GM21528 (cell line): ENCODE data around the gene TUBA1A.
A peak's percentile ranks its signal among the peaks of the same experiment; 100 is the strongest.
"Not testable (repeated sequence)": the region's sequence is repeated elsewhere in the genome, so short reads cannot be mapped to it uniquely, and the experiment has no call there.

Experiments
- ATAC-seq: cut with Tn5 transposase; IDR thresholded peaks from one replicate; pipeline ENCODE4 v1.9.1; 2021; ENCODE audit warnings: mild to moderate bottlenecking, moderate library complexity; ENCODE audit not compliant: unreplicated experiment, low FRiP score

Gene TUBA1A

GRCh38 chr12:49201595-49202295, 12.9 kb upstream of the TUBA1A start:
- ATAC-seq = no peak

- ATAC-seq = no peak
Observed at GRCh38 chr12:49200919-49201594, 12.2 kb upstream of the TUBA1A start.

GRCh38 chr12:49198431-49199155, 9.7 kb upstream of the TUBA1A start:
- no peak for ATAC-seq

- no peak for ATAC-seq
Observed at GRCh38 chr12:49197256-49197655, 8.4 kb upstream of the TUBA1A start.

- ATAC-seq = no peak
Observed at GRCh38 chr12:49195736-49196135, 6.9 kb upstream of the TUBA1A start.

- not testable (repeated sequence) for ATAC-seq
Observed at GRCh38 chr12:49193746-49194145, 4.9 kb upstream of the TUBA1A start.

GRCh38 chr12:49191498-49191897, 2.6 kb upstream of the TUBA1A start:
- not testable (repeated sequence) for ATAC-seq

GRCh38 chr12:49190974-49191373, 2.1 kb upstream of the TUBA1A start:
- ATAC-seq = no peak

GRCh38 chr12:49189731-49190716, 1.1 kb upstream of the TUBA1A start:
- ATAC-seq = no peak

- ATAC-seq = peak; percentile 53
Observed at GRCh38 chr12:49188201-49188915, 522 bp downstream of the TUBA1A start.

- no peak for ATAC-seq
Observed at GRCh38 chr12:49187184-49187583, 1.7 kb downstream of the TUBA1A start.

- not testable (repeated sequence) for ATAC-seq
Observed at GRCh38 chr12:49186307-49186706, 2.6 kb downstream of the TUBA1A start.

- ATAC-seq = not testable (repeated sequence)
Observed at GRCh38 chr12:49184697-49185096, 4.2 kb downstream of the TUBA1A start.

- not testable (repeated sequence) for ATAC-seq
Observed at GRCh38 chr12:49183214-49183950, 5.5 kb downstream of the TUBA1A start.

- no peak for ATAC-seq
Observed at GRCh38 chr12:49174218-49174617, 14.7 kb downstream of the TUBA1A start.

- no peak for ATAC-seq
Observed at GRCh38 chr12:49170924-49171323, 18.0 kb downstream of the TUBA1A start.

GRCh38 chr12:49165114-49165513, 23.8 kb downstream of the TUBA1A start:
- no peak for ATAC-seq

GRCh38 chr12:49161901-49162300, 27.0 kb downstream of the TUBA1A start:
- not testable (repeated sequence) for ATAC-seq
